Measurements from ENCODE around the gene KCTD8.

- TF ChIP-seq CTCF (IDR thresholded peaks at IDR 0.05; ENCODE audit: poor library complexity, severe bottlenecking) (no peak), MXI1 (conservative IDR thresholded peaks at IDR 0.05; ENCODE audit: poor library complexity, severe bottlenecking) (no peak), EP300 (conservative IDR thresholded peaks at IDR 0.05; ENCODE audit: poor library complexity, severe bottlenecking) (no peak), EZH2 (IDR thresholded peaks at IDR 0.05; ENCODE audit: borderline replicate concordance, insufficient read depth, low read length, poor library complexity, severe bottlenecking) (no peak), SMC3 (conservative IDR thresholded peaks at IDR 0.05; ENCODE audit: poor library complexity) (no peak), TAF1 (IDR thresholded peaks at IDR 0.05; ENCODE audit: low read depth) (no peak), REST (IDR thresholded peaks at IDR 0.05; ENCODE audit: borderline replicate concordance) (no peak), POLR2AphosphoS5 (IDR thresholded peaks at IDR 0.05) (no peak)
Observed at GRCh38 chr4:44145868-44146267, 302.7 kb downstream of the KCTD8 start.
